A673 (cell line): ENCODE results near the gene CHRND.
"Not testable (repeated sequence)": the region's sequence is repeated elsewhere in the genome, so short reads cannot be mapped to it uniquely, and the experiment has no call there.

Source experiments
- EZH2 ChIP-seq: fragments of 200-600 bp; sonication (generic); IDR thresholded peaks from 2 replicates; pipeline ENCODE4 v1.6.1; 2017; ENCODE audit warnings: borderline replicate concordance, low read depth, mild to moderate bottlenecking, mixed read lengths, antibody characterized with exemption, low read length; ENCODE audit not compliant: poor library complexity, severe bottlenecking
- TF ChIP-seq, protein P1 (sequence below): fragments of 300-800, 200-600 bp; sonication (generic); conservative IDR thresholded peaks from 2 replicates; pipeline ENCODE4 v1.5.1; 2017; ENCODE audit warnings: low read depth, mild to moderate bottlenecking, antibody characterized with exemption, low read length, moderate library complexity, mixed read lengths

- TF ChIP-seq, protein P1, sequence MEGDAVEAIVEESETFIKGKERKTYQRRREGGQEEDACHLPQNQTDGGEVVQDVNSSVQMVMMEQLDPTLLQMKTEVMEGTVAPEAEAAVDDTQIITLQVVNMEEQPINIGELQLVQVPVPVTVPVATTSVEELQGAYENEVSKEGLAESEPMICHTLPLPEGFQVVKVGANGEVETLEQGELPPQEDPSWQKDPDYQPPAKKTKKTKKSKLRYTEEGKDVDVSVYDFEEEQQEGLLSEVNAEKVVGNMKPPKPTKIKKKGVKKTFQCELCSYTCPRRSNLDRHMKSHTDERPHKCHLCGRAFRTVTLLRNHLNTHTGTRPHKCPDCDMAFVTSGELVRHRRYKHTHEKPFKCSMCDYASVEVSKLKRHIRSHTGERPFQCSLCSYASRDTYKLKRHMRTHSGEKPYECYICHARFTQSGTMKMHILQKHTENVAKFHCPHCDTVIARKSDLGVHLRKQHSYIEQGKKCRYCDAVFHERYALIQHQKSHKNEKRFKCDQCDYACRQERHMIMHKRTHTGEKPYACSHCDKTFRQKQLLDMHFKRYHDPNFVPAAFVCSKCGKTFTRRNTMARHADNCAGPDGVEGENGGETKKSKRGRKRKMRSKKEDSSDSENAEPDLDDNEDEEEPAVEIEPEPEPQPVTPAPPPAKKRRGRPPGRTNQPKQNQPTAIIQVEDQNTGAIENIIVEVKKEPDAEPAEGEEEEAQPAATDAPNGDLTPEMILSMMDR, result not testable (repeated sequence)
- TF ChIP-seq EZH2, result not testable (repeated sequence)
Observed at GRCh38 chr2:232532821-232533220, 6.9 kb downstream of the CHRND start.
